AG10803 (cell line): ENCODE measurements around the gene TMEM72.

Experiments
- DNase-seq: peaks from one replicate; pipeline ENCODE4 v3.0.0; 2010; ENCODE audit warnings: low read depth
- H3K4me3 ChIP-seq: 2 replicates; pipeline ENCODE4 v1.5.1; 2011; ENCODE audit warnings: mild to moderate bottlenecking, low read length, control low read depth
- CTCF ChIP-seq: conservative IDR thresholded peaks from 2 replicates; pipeline ENCODE4 v1.5.1; 2011; ENCODE audit warnings: mild to moderate bottlenecking, low read length, control low read depth, inconsistent platforms

The TMEM72 gene

GRCh38 chr10:44949127-44949802, 38.1 kb downstream of the TMEM72 start:
- H3K4me3 ChIP-seq, result no peak overlapping the region
- no peak for DNase-seq

GRCh38 chr10:44949915-44950314, 38.8 kb downstream of the TMEM72 start:
- DNase-seq, result no peak
- no peak for TF ChIP-seq CTCF
- no peak overlapping the region for H3K4me3 ChIP-seq

More at GRCh38 chr10:44949127-44949802, 38.1 kb downstream of the TMEM72 start:
- TF ChIP-seq CTCF, result no peak

GRCh38 chr10:44950326-44951225, 39.4 kb downstream of the TMEM72 start:
- TF ChIP-seq CTCF, result no peak
- no peak for DNase-seq
- H3K4me3 ChIP-seq, result no peak overlapping the region

GRCh38 chr10:44951576-44952226, 40.6 kb downstream of the TMEM72 start:
- no peak overlapping the region for H3K4me3 ChIP-seq
- DNase-seq, result no peak
- TF ChIP-seq CTCF, result no peak

- no peak for TF ChIP-seq CTCF
- DNase-seq, result no peak
- no peak overlapping the region for H3K4me3 ChIP-seq
Observed at GRCh38 chr10:44952779-44953231, 41.7 kb downstream of the TMEM72 start.

GRCh38 chr10:44954042-44954441, 42.9 kb downstream of the TMEM72 start:
- TF ChIP-seq CTCF, result no peak
- no peak overlapping the region for H3K4me3 ChIP-seq
- DNase-seq, result no peak
